Fibroblast of lung (primary cell): Measurements from ENCODE around the gene EIF1. TPM values are rescaled to one million over a fixed set of nuclear protein-coding genes. Genes with fewer than 3 reads are reported as not detected.

Source experiments
- DNase-seq, 2 donors: peaks; one replicate each; pipeline versions ENCODE4 v3.0.0 to v3.0.0-alpha.2; 2010; ENCODE audit warnings: low read depth in 2 of 2
- H2AFZ ChIP-seq: 2 replicates; pipeline ENCODE4 v1.5.1; 2012; ENCODE audit warnings: low read length, control low read depth, inconsistent platforms
- H3K27ac ChIP-seq: 2 replicates; pipeline ENCODE4 v1.5.1; 2011; ENCODE audit warnings: low read length, control low read depth; ENCODE audit not compliant: insufficient read depth
- H3K27me3 ChIP-seq: 2 replicates; pipeline ENCODE4 v1.5.1; 2011; ENCODE audit warnings: mild to moderate bottlenecking, low read length; ENCODE audit not compliant: control insufficient read depth, insufficient read depth
- H3K36me3 ChIP-seq: 2 replicates; pipeline ENCODE4 v1.5.1; 2011; ENCODE audit warnings: low read length; ENCODE audit not compliant: control insufficient read depth, insufficient read depth
- H3K4me1 ChIP-seq: 2 replicates; pipeline ENCODE4 v1.5.1; 2011; ENCODE audit warnings: low read length; ENCODE audit not compliant: control insufficient read depth, insufficient read depth; ENCODE audit errors: extremely low read depth
- H3K4me2 ChIP-seq: 2 replicates; pipeline ENCODE4 v1.5.1; 2011; ENCODE audit warnings: low read length, control low read depth; ENCODE audit not compliant: insufficient read depth; ENCODE audit errors: extremely low read depth
- H3K4me3 ChIP-seq, 4 experiments: fragments of 200-600 bp in 1 of 4; sonication (generic) in 1 of 4; replicated peaks in 1 of 4; 2 replicates each; pipeline ENCODE4 v1.5.1; 2011 to 2016; ENCODE audit warnings: low read length in 4 of 4, low read depth in 3 of 4, mild to moderate bottlenecking in 3 of 4, control low read depth in 2 of 4, inconsistent platforms in 1 of 4, mixed read lengths in 1 of 4; ENCODE audit not compliant: insufficient read depth in 1 of 4; ENCODE audit errors: control extremely low read depth in 1 of 4
- H3K79me2 ChIP-seq: 2 replicates; pipeline ENCODE4 v1.5.1; 2012; ENCODE audit warnings: mild to moderate bottlenecking, low read length, inconsistent platforms; ENCODE audit not compliant: control insufficient read depth, insufficient read depth
- H3K9ac ChIP-seq: 2 replicates; pipeline ENCODE4 v1.5.1; 2011; ENCODE audit warnings: mild to moderate bottlenecking, low read length, control low read depth; ENCODE audit not compliant: insufficient read depth
- H3K9me3 ChIP-seq: 2 replicates; pipeline ENCODE4 v1.5.1; 2012; ENCODE audit warnings: low read depth, low read length; ENCODE audit not compliant: control insufficient read depth, insufficient read depth
- H4K20me1 ChIP-seq: 2 replicates; pipeline ENCODE4 v1.5.1; 2011; ENCODE audit warnings: low read length; ENCODE audit not compliant: control insufficient read depth, insufficient read depth; ENCODE audit errors: extremely low read depth
- CTCF ChIP-seq, 2 donors: IDR thresholded peaks in 1 of 2; conservative IDR thresholded peaks in 1 of 2; 1 replicate in 1 of 2; 2 replicates in 1 of 2; pipeline ENCODE4 v1.5.1; 2011 to 2012; ENCODE audit warnings: low read length in 2 of 2, control low read depth in 1 of 2, inconsistent platforms in 1 of 2, low read depth in 1 of 2, mild to moderate bottlenecking in 1 of 2
- EZH2 ChIP-seq: IDR thresholded peaks from 2 replicates; pipeline ENCODE4 v1.5.1; 2012; ENCODE audit warnings: low read length, control low read depth, mild to moderate bottlenecking; ENCODE audit errors: missing control alignments
- polyA plus RNA-seq, 2 donors: library from polyadenylated mRNA; depleted of rRNA in 1 of 2; stranded (reverse) in 1 of 2; unstranded in 1 of 2; fragments of >200 nt; gene quantifications; 2 replicates each; pipeline ENCODE4 v1.2.1, GENCODE V29; 2011 to 2012; ENCODE audit warnings: missing spikeins in 1 of 2
- total RNA-seq: library from RNA; depleted of rRNA; stranded (reverse); fragments of >200 nt; gene quantifications from 2 replicates; pipeline ENCODE4 v1.2.1, GENCODE V29; 2014

Gene EIF1
- total and polyA plus RNA-seq, 2 donors (not counting 1 experiment from before 2014, with no cell fraction given) = 145 to 256 TPM

- Histone ChIP-seq H3K9ac (peak overlapping the region; percentile 100), H3K27me3 (no peaks in the 10 kb centered on the region), H3K4me2 (peak overlapping the region; percentile 100), H4K20me1 (peaks cover 9% of the 10 kb centered on the region), H3K4me1 (peaks cover 8% of the 10 kb centered on the region), H3K27ac (peak overlapping the region; percentile 100), H3K9me3 (no peaks in the 10 kb centered on the region), H3K4me3 (peak overlapping the region; percentile 65 to 95 (median 85)), H3K79me2 (peaks cover 24% of the 10 kb centered on the region), H3K36me3 (peaks cover 27% of the 10 kb centered on the region), H2AFZ (no peak overlapping the region)
- DNase-seq = no peak
- TF ChIP-seq EZH2 (no peak), CTCF (conservative IDR thresholded peaks at IDR 0.05 in 1 of 2, IDR thresholded peaks at IDR 0.05 in 1 of 2; ENCODE audit: low read depth in 1 of 2, low read length in 2 of 2) (no peak)
Observed at GRCh38 chr17:41690497-41690896, 1.8 kb downstream of the EIF1 start.

- Histone ChIP-seq H4K20me1 (peaks cover 9% of the 10 kb centered on the region), H3K4me2 (peak overlapping the region; percentile 71), H2AFZ (no peak overlapping the region), H3K4me1 (peaks cover 9% of the 10 kb centered on the region), H3K9ac (peak overlapping the region; percentile 47), H3K27ac (peak overlapping the region; percentile 100), H3K36me3 (peaks cover 27% of the 10 kb centered on the region), H3K4me3 (peak overlapping the region; percentile 28 to 95 (median 85)), H3K79me2 (peaks cover 24% of the 10 kb centered on the region), H3K9me3 (no peaks in the 10 kb centered on the region), H3K27me3 (no peaks in the 10 kb centered on the region)
- TF ChIP-seq EZH2 (no peak), CTCF (conservative IDR thresholded peaks at IDR 0.05 in 1 of 2, IDR thresholded peaks at IDR 0.05 in 1 of 2; ENCODE audit: low read depth in 1 of 2, low read length in 2 of 2) (no peak)
- DNase-seq = no peak
Observed at GRCh38 chr17:41691031-41691777, 2.5 kb downstream of the EIF1 start.

- peaks cover 9% of the 10 kb centered on the region for H4K20me1 ChIP-seq
- no peak for TF ChIP-seq CTCF (conservative IDR thresholded peaks at IDR 0.05 in 1 of 2, IDR thresholded peaks at IDR 0.05 in 1 of 2; ENCODE audit: low read depth in 1 of 2, low read length in 2 of 2)
- TF ChIP-seq EZH2 = no peak
- H3K9ac ChIP-seq = no peak overlapping the region
- no peak for DNase-seq
- H3K27me3 ChIP-seq = no peaks in the 10 kb centered on the region
- H3K4me2 ChIP-seq = no peak overlapping the region
- peaks cover 11% of the 10 kb centered on the region for H3K4me1 ChIP-seq
- H2AFZ ChIP-seq = no peak overlapping the region
- no peaks in the 10 kb centered on the region for H3K9me3 ChIP-seq
- H3K36me3 ChIP-seq = peaks cover 27% of the 10 kb centered on the region
- H3K4me3 ChIP-seq = no peak overlapping the region
- peaks cover 24% of the 10 kb centered on the region for H3K79me2 ChIP-seq
- no peak overlapping the region for H3K27ac ChIP-seq
Observed at GRCh38 chr17:41692722-41693521, 4.2 kb downstream of the EIF1 start.
